ENCODE results near the gene IRF2BPL. TPM values are rescaled to one million over a fixed set of nuclear protein-coding genes. Genes with fewer than 3 reads are reported as not detected.

The IRF2BPL gene
- total and polyA plus RNA-seq, 9 of the 15 experiments (the other 6 are each of a cell fraction or from before 2014, with no cell fraction given), result 0.52 to 21.6 (median 2.5) TPM

GRCh38 chr14:77028384-77029231, at the start of gene IRF2BPL (continued):
- TF ChIP-seq STAT6 (CRISPR knock-in tag; IDR thresholded peaks at IDR 0.05) (no peak), ZBTB7A (IDR thresholded peaks at IDR 0.05; ENCODE audit: borderline replicate concordance, control insufficient read depth, low read depth, low read length) (peak; percentile 56; the same call in 1 of the 2 replicates), CBX1 (IDR thresholded peaks at IDR 0.05; ENCODE audit: low read depth) (no peak), COPS2 (conservative IDR thresholded peaks at IDR 0.05) (no peak), RBM14 (IDR thresholded peaks at IDR 0.05; ENCODE audit: borderline replicate concordance, insufficient read depth, low read depth, low read length) (no peak), ERF (CRISPR knock-in tag; IDR thresholded peaks at IDR 0.05) (0 out of 2 replicates have a peak, but pooled peaks have one; percentile 26), PHF21A (IDR thresholded peaks at IDR 0.05; ENCODE audit: borderline replicate concordance, low read depth) (0 out of 2 replicates have a peak, but pooled peaks have one; percentile 11), TAF7 (tag; IDR thresholded peaks at IDR 0.05) (no peak), ETV6 (IDR thresholded peaks at IDR 0.05; ENCODE audit: borderline replicate concordance in 1 of 2, low read depth in 2 of 2, low read length in 1 of 2) (no peak), ETV6 (CRISPR knock-in tag; IDR thresholded peaks at IDR 0.05; ENCODE audit: borderline replicate concordance) (no peak), NRF1 (conservative IDR thresholded peaks at IDR 0.05 in 1 of 2, IDR thresholded peaks at IDR 0.05 in 1 of 2) (peak; percentile 94), ZNF696 (CRISPR knock-in tag; conservative IDR thresholded peaks at IDR 0.05) (no peak), HMGN3 (IDR thresholded peaks at IDR 0.05; ENCODE audit: borderline replicate concordance, extremely low read depth, insufficient read length, low read depth, low read length) (peak; percentile 70), ZNF583 (CRISPR knock-in tag; IDR thresholded peaks at IDR 0.05) (no peak), DMBX1 (CRISPR knock-in tag; IDR thresholded peaks at IDR 0.05; ENCODE audit: borderline replicate concordance) (no peak), ELF4 (CRISPR knock-in tag; IDR thresholded peaks at IDR 0.05) (no peak), ZNF518B (CRISPR knock-in tag; IDR thresholded peaks at IDR 0.05) (no peak), CREBBP (IDR thresholded peaks at IDR 0.05; ENCODE audit: low read depth, low read length) (no peak)

All from K562 (cell line).